Peyer's patch (tissue), 4 donors: Measurements from ENCODE around the gene PLCL1.

ENCODE experiments used
- CTCF ChIP-seq, 6 experiments: fragments of 450-650 bp in 4 of 6; fragments of 200-600 bp in 2 of 6; sonication (generic) in 1 of 6; IDR thresholded peaks; one replicate each; pipeline ENCODE4 v1.5.1; 2017 to 2019; ENCODE audit warnings: antibody characterized with exemption in 6 of 6, mild to moderate bottlenecking in 3 of 6, moderate library complexity in 1 of 6
- POLR2A ChIP-seq, 2 donors: fragments of 450-650 bp; IDR thresholded peaks; one replicate each; pipeline ENCODE4 v1.5.1; 2017; ENCODE audit warnings: antibody characterized with exemption in 2 of 2, mild to moderate bottlenecking in 2 of 2, moderate library complexity in 2 of 2

GRCh38 chr2:197950724-197951123, 146.3 kb downstream of the PLCL1 start:
- no peak for TF ChIP-seq POLR2A (IDR thresholded peaks at IDR 0.05)
- TF ChIP-seq CTCF (IDR thresholded peaks at IDR 0.05) = no peak
